Stimulated activated CD8-positive, alpha-beta memory T cell treated with anti-CD3 and anti-CD28 coated beads, Interleukin-12 subunit alpha, Interleukin-12 subunit beta, amount 100 ng/mL, for 1 hour (primary cell): ENCODE data around the gene SYT1.
"Not testable (repeated sequence)": the region's sequence is repeated elsewhere in the genome, so short reads cannot be mapped to it uniquely, and the experiment has no call there.

Experiments used
- DNase-seq: peaks from one replicate; pipeline ENCODE4 v3.0.0-alpha.2; 2020; ENCODE audit warnings: low read depth

The SYT1 gene

GRCh38 chr12:79140711-79141110 lies 276.1 kb downstream of the SYT1 start:
- DNase-seq, result no peak

DNA sequence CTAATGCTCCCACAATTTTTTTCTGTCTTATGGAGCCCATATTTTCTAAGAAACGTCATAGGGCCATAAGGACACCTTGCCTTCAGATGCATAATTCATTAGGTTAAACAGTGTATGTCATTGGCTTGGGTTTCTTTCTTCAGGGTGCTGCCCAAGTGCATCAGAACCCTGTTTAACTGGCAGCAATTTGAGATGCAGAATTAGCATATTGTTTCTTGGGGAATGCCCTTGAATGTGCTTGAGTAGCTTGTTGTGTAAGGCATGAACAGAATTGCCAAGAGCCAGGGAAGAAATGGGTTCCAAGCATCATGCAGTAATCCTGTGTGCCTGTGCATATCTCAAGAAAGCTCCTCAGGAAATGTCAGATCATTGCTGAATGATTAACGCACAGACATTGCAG lies 277.2 kb downstream of the SYT1 start:
- DNase-seq, result no peak

- no peak for DNase-seq
Observed at GRCh38 chr12:79143803-79144202, 279.2 kb downstream of the SYT1 start.

- DNase-seq, result no peak
Observed at GRCh38 chr12:79151956-79152355, 287.4 kb downstream of the SYT1 start.

DNA sequence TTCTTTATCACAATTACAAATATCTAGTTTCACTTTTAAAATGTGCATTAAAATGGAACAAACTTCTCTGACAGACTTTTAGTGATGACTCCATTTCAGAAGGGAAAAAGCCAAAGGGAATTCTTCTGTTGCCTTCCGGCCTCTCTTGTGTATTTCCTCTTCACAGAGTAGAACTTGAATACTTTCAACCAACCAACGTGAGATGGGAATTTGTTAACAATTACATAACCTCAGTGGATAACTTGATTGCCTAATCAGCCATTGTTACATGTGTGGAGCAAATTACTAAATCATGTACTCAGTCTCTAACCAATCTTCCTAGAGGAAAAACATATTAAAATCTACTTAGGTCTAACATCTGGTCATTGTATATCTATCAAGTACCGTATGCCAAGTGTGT lies 291.1 kb downstream of the SYT1 start:
- no peak for DNase-seq

DNA sequence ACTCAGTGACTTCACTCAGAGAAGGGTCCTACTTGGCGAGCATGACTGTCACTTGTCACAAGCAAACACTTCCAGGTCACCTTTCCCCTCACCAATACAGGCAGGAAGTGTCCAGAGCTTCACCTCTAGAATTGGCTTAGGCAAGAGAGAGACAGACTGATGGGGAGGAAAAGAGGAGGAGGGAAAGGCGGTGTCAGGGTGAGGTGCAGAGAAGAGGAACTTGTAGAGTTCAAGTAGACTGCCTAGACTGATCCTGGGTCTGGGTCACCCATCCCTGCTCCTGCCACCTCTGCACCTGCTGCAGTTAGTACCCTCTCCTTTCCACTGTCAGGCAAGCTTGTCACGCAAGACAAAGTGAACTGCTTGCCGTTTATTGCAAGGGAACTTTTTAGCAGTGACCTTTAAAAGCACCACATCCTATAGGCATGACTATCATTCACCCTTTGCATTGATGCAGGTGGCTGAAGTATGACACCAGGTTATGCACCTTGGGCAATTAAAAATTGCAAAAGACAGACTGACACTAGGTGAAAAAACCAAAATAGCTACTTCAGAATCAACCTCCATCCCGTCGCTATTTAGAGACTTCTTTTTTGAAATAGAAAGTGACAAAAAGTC lies 292.4 kb downstream of the SYT1 start:
- DNase-seq, result no peak

- no peak for DNase-seq
Observed at GRCh38 chr12:79161249-79161934, 296.8 kb downstream of the SYT1 start.

DNA sequence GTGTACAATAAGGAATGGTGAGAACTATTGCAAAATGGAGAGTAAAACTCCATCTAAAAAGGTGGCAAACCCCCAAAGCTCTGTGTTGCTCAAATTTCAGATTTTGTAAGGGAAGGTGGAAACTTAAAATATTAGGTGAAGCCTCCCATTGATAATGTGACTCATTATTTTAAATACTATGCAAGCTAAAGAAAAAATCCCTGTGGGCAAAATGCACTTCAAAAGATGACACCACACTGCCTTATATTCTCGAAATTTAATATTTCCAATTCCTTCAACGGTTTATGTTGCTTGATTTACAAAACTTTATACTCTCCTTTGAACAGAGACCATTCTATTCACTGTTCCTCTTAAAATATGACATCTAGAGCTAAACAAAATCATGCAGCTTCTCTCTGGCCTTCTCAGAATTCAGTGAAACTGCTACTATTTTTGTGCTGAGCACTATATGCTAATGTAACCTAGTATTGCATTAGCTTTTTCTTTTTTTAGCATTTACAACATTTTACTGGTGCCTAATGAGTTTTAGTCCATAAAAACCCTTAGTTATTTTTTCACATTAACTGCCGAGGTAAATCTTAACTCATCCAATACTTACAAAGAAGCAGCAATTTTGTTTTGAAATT lies 297.7 kb downstream of the SYT1 start:
- DNase-seq, result no peak

DNA sequence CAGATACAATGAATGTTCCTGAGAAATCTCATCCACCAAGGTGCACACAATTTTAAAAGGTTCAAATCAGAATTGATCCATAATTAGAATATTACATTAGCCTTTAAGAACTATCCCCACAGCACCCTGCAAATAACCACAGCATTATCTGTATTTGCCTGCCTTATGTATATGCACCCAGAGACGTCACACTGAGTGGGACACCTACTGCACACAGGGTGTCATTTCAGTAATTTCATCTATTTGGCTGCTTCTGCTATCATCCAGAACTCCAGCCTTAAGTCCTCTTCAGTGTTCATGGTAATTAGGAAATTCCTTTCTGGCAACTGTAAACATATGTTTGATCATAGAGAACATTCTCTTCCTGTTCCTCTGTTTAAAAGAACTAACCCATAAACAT lies 298.4 kb downstream of the SYT1 start:
- no peak for DNase-seq

- DNase-seq, result no peak
Observed at GRCh38 chr12:79164890-79165289, 300.3 kb downstream of the SYT1 start.

DNA sequence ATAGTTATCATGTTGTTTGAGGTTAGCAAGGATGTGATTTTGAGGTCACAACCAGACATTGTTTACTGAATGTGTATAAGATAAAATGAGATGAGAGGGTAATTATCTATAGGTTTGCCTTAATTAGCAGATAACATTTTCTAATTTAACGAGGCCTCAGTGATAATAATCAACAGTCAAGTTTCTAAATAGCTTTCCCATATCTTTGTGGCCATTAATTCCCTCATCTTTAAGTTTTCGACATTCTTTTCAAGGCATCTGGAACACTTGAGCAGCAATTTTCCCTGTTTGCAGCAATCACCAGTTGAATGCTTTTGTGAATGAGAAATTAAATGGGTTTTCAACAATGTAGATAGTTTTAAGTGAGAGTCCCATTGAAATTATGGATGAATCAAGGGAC lies 304.1 kb downstream of the SYT1 start:
- no peak for DNase-seq

- DNase-seq, result no peak
Observed at GRCh38 chr12:79174626-79175025, 310.1 kb downstream of the SYT1 start.

DNA sequence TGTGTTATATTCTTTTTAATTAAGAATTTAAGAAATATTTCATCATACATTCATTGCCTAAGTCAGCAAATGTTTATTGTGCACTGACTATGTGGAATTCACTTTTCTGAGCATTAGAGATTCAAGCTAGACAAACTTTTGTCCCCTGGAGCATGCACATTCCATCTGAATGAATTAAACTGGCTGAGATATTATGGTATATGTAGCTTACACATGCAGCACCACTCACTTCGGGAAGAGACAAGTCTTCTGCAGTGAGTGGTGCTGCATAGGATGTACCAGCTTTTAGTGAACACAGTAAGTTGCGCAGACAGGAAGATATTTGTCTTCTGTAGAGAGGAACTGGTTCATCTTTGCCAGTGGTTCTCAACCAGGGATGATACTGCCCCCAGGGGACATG lies 318.4 kb downstream of the SYT1 start:
- DNase-seq, result no peak

DNA sequence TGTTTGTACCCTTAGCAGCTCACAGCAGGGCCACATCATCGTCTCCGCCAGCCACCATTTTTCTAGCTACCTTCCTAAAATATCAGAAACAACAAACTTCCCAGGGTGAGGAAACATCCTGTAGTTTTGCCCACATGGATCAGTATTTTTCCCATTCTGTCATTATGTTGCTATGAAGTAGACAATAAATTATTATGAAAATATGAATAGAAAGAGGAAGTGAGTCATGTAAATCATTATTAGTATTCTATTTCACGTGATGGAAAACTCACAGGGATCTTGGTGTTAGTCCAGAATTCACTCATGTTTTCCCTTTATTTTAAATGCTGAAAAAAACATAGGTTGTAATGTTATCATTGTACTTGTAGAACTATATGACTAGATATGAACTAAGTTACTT lies 319.4 kb downstream of the SYT1 start:
- DNase-seq, result no peak

GRCh38 chr12:79186506-79186905 lies 321.9 kb downstream of the SYT1 start:
- no peak for DNase-seq

GRCh38 chr12:79187032-79187431 lies 322.5 kb downstream of the SYT1 start:
- DNase-seq, result no peak

DNA sequence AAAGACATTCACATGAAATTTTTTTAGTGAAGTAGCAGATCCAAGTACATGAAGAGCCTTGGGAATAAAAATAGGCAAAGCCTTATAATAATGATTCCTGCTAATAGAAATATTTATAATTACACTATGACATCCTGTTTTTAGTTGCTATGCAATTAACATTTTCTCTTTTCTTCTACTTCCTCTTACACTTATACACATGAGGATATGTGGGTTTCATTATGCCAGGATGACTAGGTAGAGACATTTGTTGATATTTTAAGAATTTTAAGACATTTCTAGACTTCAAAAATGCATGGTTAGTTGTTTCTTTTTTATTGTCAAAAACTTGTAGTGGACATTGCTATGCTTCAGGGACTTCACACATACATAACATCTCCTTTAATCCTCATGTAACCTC lies 326.8 kb downstream of the SYT1 start:
- DNase-seq, result no peak

- DNase-seq, result no peak
Observed at GRCh38 chr12:79194595-79194994, 330.0 kb downstream of the SYT1 start.

- DNase-seq, result no peak
Observed at GRCh38 chr12:79199166-79199565, 334.6 kb downstream of the SYT1 start.

GRCh38 chr12:79200176-79200575 lies 335.6 kb downstream of the SYT1 start:
- no peak for DNase-seq

GRCh38 chr12:79203058-79203647 lies 338.6 kb downstream of the SYT1 start:
- no peak for DNase-seq

DNA sequence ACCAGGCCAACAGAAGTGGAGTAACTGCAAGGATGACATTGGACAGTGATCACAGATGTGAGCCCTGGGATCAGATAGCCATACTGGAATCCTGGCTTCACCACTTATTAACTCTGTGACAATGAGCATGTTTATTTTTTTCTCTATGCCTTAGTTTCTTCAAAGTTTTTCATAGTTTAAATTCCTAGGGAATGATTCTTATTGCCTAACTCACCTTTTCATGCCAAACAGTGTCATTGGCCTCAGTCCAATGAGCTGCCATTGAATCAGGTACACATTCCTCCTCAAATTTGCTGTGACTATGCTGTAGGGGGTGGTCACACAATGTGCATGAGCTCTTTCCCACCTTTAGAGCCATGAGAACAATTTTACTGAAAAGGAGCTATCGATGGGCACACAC lies 342.3 kb downstream of the SYT1 start:
- DNase-seq, result no peak

GRCh38 chr12:79210403-79210802 lies 345.8 kb downstream of the SYT1 start:
- DNase-seq, result not testable (repeated sequence)
